Kidney epithelial cell (primary cell): Measurements from ENCODE around the gene YOD1. TPM values are rescaled to one million over a fixed set of nuclear protein-coding genes. Genes with fewer than 3 reads are reported as not detected.

Experiments
- DNase-seq: peaks from one replicate; pipeline ENCODE4 v3.0.0-alpha.2; 2010; ENCODE audit warnings: low read depth
- H3K27me3 ChIP-seq: 2 replicates; pipeline ENCODE4 v1.6.0; 2011; ENCODE audit warnings: low read length; ENCODE audit not compliant: control insufficient read depth, insufficient read depth
- H3K36me3 ChIP-seq: 2 replicates; pipeline ENCODE4 v1.5.1; 2011; ENCODE audit warnings: low read length; ENCODE audit not compliant: control insufficient read depth, insufficient read depth
- H3K4me3 ChIP-seq: 2 replicates; pipeline ENCODE4 v1.5.1; 2011; ENCODE audit warnings: low read depth, mild to moderate bottlenecking, control low read depth, low read length
- CTCF ChIP-seq: IDR thresholded peaks from 2 replicates; pipeline ENCODE4 v1.5.1; 2011; ENCODE audit warnings: mild to moderate bottlenecking, moderate library complexity, low read length, control low read depth, inconsistent platforms; ENCODE audit not compliant: insufficient read depth, poor library complexity, severe bottlenecking
- total RNA-seq: library from RNA; depleted of rRNA; stranded (reverse); fragments of >200 nt; gene quantifications from 2 replicates; pipeline ENCODE4 v1.2.3, GENCODE V29; 2015

The YOD1 gene
- total RNA-seq, 1 donor from 2014 or later, result 7.9 TPM

- Histone ChIP-seq H3K36me3 (no peaks in the 10 kb centered on the region), H3K4me3 (no peak overlapping the region), H3K27me3 (no peaks in the 10 kb centered on the region)
- TF ChIP-seq CTCF, result no peak
- no peak for DNase-seq
Measured at GRCh38 chr1:207077012-207077411, 26.0 kb upstream of the YOD1 start.

- no peaks in the 10 kb centered on the region for H3K36me3 ChIP-seq
- no peak for DNase-seq
Measured at GRCh38 chr1:207076181-207076955, 25.4 kb upstream of the YOD1 start.

GRCh38 chr1:207073906-207074820, 23.2 kb upstream of the YOD1 start:
- Histone ChIP-seq H3K36me3 (no peaks in the 10 kb centered on the region), H3K4me3 (no peak overlapping the region), H3K27me3 (no peaks in the 10 kb centered on the region)
- TF ChIP-seq CTCF, result no peak
- no peak for DNase-seq

More at GRCh38 chr1:207076181-207076955, 25.4 kb upstream of the YOD1 start:
- Histone ChIP-seq H3K4me3 (no peak overlapping the region), H3K27me3 (no peaks in the 10 kb centered on the region)
- no peak for TF ChIP-seq CTCF

- Histone ChIP-seq H3K4me3 (no peak overlapping the region), H3K36me3 (no peaks in the 10 kb centered on the region), H3K27me3 (no peaks in the 10 kb centered on the region)
- TF ChIP-seq CTCF, result no peak
- no peak for DNase-seq
Measured at GRCh38 chr1:207072233-207072632, 21.2 kb upstream of the YOD1 start.

- Histone ChIP-seq H3K4me3 (no peak overlapping the region), H3K27me3 (no peaks in the 10 kb centered on the region), H3K36me3 (no peaks in the 10 kb centered on the region)
- DNase-seq, result no peak
- TF ChIP-seq CTCF, result no peak
Measured at GRCh38 chr1:207071426-207071825, 20.4 kb upstream of the YOD1 start.
